ENCODE results near the gene CDC34.

The CDC34 gene

DNA sequence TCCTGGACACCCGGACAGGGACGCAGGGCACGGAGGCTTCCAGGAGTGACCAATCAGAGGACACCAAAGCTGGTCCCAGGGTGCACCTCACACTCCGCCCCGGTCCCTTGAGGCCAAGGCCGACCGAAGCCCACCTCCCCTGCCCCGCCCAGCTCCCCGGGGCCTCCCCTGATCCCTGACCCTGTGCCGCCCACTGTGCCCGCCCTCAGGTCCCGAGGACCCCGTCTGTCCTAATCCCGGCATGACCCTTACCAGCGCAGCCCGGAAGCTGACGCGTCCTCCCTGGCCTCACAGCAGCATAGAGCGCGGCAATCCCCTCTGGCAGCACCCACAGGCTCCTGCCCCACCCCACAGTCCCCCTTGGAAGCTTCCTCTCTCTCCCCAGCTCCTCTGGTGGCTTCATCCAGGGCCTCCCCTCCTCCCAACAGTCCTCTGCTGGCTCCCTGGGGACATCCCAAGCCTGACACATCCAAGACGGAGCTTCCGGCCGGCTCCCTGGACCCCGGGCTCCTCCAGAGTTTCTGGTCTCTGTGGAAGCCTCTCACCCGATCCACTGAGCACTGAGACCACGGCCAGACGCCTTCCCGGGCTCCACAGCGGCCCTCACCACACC, 7.4 kb upstream of the CDC34 start:
- DNase-seq, result no peak

DNA sequence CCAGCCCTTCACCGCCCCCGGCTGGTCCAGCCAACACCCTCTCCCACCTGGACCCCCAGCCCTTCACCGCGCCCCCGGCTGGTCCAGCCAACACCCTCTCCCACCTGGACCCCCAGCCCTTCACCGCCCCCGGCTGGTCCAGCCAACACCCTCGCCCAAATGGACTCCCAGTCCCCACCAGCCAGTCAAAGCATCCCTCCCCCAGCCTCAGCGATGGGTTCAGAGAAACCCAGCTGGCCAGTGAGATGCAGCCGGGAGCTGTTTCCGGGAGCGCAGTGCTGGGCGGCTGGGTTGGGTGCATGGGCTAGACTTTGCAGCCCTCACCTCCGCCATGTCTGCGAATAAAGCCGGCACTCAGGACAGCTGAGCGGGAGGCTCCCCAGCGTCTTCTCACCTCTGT, 6.5 kb upstream of the CDC34 start:
- DNase-seq, result no peak

DNA sequence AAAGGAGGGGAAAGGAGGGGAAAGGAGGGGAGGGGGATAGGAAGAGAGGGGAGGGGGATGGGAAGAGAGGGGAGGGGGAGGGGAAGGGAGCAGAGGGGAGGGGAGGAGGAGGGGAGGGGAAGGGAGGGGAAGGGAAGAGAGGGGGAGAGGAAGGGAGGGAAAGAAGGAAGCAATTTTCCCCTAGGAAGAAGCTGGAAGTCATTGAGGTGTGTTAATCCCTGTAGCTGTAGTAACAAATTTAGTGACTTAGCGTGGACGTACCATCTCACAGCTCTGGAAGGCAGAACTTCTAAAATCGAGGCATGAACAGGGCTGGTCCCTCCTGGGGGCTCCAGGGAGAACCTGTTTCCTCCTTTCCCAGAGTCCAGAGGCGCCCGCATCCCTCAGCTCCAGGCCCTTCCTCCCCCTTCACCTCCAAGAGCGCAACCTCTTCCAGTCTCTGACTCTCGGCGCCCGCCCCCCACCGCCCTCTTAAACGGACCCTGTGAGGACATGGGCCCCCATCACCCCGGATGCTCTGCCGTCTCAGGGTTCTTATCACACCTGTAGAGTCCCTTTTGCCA, 5.6 kb upstream of the CDC34 start:
- no peak for DNase-seq

DNA sequence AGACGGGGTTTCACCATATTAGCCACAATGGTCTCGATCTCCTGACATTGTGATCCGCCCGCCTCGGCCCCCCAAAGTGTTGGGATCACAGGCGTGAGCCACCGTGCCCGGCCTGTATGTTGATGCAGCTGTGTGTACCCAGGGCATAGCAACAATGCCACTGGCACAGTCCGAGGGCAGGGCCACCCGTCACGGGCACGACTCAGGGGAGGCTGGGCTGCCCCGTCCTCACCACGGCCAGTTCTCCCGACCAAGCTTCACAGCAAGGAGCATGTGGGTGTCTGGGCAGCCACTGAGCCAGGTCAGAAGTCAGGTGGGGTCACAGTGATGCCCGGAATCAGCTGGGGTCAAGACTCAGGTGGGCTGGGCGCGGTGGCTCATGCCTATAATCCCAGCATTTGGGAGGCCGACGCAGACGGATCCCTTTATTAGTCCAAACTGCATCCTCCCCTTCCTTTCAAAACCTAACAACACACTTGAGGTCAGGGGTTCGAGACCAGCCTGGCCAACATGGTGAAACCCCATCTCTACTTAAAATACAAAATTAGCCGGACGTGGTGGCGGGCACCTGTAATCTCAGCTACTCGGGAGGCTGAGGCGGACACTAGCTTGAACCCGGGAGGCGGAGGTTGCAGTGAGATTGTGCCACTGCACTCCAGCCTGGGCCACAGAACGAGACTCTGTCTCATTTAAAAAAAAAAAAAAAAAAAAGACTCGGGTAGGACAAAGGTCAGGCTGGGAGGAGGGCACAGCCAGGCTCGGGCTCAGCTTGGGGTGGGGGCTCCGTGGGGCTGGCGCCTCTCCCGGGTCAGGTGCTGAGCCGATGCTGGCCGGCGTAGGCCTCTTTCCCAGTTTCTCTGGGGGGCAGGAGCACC, 1.2 kb upstream of the CDC34 start:
- DNase-seq, result no peak

DNA sequence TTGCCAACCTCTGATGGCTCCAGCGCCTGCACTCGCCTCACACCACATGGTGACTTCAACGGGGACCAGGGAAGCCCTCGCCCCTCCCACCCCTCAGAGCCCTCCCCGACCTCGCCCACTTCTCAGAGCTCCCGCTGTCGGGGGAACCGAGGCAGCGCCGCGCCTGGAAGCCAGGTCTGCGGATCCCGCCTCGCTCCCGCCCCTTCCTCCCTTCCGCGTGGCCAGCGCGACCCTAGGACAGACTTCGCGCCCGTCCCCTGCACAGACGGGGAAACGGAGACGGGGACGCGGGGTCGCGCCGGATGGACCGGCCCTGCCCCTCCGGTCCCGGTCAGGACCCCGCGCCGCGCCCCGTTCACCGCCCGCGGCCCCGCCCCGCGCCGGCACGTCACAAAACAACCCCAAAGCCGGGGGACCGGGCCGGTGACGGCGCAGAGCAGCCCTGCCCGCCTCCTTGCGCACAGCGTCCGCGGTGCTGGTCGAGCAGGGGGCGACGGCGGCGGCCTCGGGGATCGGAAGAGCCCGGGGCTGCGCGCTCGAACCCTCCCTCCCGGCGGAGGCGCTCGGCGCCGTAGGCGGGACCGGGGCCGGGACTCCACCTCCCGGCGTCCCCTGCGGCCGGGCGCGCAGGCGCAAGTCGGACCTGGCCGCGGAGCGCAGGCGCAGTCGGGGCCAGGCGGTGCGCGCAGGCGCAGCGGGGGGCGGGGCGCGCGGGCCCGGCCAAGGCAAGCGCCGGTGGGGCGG, 379 bp upstream of the CDC34 start:
- DNase-seq, result peak; percentile 66

DNA sequence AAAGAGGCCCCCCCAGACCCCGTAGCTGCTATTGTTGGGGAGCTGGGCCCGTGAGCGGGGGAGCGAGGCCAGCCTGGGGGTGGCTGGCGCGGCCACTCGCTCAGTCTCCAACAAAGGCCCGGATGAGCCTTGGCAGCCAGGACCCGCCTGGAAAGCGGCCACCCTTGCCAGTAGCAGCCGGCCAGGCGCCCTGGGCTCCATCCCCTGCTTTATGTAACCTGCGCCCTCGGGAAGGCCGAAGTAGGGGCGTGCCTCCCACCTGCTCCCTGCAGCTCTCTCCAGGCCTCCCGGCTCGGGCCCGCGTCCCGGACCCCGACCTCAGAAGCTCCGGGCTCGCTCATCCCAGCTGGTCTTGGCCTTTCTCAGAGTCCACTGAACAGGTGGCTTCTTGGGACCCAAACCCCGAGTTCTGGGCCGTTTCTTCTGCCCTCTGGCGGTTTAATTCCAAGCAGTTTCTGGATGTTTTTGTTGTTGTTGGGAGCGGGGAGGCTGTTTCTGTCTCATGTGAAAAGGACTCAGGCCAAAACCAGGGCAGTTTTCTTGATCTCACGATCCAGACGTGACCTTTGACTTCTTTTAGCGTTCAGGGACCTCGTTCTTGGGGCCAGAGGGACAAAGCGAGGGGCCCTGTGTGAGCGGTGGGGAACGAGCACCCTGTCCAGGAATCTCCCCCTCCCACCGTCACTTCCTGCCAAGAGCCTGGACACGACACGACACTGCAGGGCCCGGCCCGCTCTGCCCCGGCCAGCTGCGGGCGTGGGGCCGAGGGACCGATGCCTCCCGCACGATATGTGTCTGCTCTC, 1.2 kb downstream of the CDC34 start:
- no peak for DNase-seq

DNA sequence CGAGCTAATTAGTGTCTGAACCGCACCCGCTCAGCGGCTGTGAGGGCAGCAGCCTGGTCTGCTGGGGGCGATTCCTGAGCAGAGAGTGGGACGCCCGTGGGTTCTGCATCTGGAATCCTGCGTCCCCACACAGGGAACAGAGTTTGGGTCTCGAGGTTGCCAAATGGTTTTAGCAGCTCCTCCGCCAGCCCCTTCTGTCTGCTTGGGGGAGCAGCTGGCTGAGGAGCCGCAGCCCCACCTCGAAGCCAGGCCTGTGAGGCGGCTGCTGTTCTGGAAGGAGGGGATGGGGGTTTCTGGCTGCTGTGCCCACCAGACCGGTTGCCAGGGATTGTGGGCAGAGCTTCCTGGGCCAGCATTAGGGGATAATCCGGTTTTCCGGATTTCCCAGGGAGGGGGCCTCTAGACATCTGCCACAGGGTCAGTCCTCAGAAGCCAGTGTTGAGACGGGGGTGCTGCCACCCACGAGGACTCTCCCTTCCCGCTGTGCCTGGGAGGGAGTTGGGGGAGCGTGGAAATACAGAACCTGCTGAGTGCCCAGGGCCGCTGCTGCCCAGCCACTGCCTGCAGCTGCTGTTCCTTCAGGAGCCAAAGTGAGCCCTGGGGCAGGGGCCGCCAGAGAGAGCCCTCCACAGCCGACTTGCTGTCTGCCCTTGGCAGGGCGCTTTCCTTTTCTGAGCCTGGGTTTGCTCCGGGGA, 2.0 kb downstream of the CDC34 start:
- no peak for DNase-seq

DNA sequence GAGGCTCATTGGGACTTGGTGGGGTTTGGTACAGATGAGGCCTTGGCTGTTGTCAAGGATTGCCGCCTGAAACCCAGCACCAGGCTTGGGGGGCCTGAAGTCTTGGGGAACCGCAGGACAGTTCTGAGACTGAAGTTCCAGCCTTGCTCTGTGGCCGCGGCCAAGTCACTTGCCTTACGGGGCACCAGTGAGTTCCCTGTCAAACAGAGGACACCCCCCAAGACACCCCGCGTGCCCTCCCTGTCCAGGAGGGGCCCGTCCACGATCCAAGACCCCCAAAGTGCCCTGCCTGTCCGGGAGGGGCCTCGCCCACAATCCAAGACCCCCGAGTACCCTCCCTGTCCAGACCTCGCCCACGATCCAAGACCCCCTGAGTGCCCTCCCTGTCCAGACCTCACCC, 2.5 kb downstream of the CDC34 start:
- DNase-seq, result no peak

DNA sequence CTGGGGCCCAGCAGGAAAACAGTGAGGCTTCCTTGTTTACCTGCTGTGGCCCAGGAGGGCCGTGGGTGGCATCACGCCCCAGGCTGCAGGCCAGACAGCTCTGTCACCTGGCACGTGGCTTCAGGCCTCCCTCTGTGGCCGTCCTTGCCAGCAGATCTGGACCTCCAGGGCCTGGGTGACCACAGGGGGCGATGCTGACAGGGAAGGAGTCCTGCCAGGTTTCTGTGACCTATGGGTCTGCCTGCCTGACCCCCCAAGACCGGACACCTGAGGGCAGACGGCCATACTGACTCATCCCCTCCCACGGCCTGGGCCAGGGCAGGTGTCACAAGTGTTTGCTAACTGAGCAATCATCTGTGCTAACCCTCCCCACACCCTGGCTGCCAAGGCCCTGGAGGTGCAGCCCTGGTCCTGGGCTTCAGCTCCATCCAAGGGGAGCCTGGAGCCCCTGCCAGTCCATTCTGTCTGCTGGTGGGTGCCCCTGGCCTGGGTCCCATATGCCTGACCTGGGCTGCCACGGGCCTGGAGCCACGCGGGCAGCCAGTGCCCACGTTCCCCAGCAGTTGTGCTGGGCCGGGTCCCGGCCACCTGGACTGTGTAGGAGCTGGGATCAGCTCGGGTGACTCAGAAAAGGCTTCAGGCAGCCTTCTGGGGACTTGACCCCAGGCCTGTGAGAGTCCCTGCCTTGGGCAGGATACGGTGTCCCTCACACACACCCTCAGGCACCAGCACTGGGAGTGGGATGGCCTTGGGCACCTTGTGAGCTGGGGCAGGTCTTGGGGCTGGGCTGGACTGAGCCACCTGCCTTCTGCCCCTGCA, 3.7 kb downstream of the CDC34 start:
- no peak for DNase-seq

DNA sequence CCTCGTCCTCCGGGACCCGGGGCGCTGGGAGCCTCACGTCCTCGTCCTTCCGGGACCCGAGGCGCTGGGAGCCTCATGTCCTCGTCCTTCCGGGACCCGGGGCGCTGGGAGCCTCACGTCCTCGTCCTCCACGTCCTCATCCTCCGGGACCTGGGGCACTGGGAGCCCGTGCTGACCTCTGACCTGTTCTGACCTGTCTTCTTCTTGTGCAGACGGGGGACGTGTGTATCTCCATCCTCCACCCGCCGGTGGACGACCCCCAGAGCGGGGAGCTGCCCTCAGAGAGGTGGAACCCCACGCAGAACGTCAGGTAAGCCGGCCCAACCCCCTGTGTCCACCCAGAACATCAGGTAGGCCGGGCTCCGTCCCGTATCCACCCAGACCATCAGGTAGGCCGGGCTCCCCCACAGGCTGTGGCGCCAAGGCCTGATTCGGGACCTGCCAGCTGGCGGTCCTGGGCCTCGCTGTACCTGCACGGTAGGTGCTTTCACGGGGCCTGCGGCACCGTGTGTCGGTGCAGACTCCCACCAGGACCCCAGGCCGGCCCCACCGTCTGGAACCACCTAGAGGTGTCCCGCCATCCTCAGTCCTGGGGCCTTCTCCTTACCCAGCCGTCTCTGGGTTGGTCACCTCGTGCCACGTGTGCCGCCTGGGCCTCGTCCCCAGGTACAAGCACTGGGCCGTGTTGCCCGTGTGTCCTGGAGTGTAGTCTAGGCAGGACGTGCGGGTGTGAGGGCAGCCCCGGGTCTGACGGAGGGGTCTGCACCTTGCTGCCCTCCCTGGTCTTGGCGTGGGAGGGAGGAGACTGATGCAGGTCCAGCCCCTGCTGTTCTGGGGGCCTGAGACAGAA, 4.7 kb downstream of the CDC34 start:
- DNase-seq, result no peak

DNA sequence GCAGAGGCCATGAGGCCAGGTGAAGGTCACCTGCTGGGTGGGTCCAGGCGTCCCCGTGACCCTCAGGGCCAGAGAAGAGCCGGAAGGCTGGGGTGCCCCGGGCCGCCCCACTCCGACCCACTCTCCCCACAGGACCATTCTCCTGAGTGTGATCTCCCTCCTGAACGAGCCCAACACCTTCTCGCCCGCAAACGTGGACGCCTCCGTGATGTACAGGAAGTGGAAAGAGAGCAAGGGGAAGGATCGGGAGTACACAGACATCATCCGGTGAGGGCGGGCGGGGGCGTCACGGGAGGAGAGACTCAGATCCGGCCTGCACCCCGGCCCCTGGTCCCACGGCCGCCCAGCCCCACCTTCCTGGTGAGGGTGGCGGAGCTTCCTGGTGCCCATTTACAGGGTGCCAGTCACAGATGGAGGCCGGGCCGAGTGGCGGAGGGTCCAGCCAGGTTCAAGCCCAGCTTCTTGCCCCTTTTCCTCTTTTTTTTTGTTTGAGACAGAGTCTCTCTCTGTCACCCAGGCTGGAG, 5.4 kb downstream of the CDC34 start:
- DNase-seq, result no peak

DNA sequence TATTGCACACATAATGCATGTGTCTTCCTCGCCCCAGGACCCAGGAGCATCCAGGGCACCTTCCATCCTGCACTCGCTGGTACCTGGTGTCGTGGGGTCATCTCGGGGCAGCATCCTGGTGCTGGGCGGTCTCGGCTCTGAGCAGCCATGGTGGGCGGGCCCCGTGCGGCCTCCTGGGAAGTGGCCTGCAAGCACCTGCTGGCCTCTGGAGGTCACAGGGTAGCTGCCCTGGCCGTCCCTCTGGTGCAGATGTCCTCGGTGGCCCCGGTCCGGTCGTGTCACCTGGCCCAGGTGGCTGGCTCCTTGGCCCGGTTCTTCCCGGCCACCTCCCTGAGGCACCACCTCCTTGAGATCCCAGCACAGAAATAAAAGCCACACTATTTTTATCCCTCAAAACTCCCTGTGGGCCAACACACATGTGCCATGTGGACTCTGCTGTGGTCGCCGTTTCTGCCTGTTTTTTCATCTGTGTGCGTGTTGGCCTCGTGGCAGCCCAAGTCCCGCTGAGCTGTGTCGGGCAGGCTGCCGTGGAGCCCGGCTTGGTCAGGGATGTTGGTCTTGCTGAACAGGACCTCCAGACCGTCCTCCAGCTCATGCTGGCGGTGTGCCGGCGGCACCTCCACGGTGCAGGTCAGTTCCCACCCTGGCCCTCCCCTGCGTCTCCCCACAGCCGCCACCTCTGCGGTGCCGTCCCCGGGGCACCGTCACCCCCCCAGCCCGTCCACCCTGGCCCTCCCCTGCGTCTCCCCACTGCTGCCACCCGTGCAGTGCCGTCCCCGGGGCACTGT, 7.3 kb downstream of the CDC34 start:
- DNase-seq, result no peak

DNA sequence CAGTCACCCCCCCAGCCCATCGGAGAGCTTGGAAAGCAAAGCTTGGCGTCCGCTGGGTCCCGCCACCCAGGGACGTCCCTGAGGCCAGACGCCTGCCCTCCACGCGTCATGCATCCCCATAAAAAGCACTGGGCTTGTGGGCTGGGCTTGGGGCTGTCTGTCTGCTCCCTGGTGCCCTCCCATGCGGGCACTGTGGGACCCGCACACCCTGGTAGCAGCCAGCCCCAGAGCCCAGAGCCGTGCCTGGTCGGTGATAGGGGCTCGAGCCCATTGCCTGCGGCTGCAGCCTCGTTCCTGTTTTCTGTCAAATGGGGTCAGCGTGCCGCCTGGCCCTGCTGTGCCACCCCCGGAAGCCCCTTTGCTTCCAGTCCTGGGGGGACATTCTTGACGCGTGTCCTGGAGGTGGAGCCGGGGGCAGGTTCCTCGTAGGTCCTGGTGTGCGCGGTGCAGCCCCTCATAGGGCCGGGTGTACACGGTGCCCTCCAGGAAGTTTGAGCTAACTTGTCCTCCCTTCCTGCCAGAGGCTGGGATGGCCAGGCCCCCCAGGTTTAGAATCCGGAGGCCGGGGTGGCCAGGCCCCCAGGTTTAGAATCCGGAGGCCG, 8.0 kb downstream of the CDC34 start:
- no peak for DNase-seq

DNA sequence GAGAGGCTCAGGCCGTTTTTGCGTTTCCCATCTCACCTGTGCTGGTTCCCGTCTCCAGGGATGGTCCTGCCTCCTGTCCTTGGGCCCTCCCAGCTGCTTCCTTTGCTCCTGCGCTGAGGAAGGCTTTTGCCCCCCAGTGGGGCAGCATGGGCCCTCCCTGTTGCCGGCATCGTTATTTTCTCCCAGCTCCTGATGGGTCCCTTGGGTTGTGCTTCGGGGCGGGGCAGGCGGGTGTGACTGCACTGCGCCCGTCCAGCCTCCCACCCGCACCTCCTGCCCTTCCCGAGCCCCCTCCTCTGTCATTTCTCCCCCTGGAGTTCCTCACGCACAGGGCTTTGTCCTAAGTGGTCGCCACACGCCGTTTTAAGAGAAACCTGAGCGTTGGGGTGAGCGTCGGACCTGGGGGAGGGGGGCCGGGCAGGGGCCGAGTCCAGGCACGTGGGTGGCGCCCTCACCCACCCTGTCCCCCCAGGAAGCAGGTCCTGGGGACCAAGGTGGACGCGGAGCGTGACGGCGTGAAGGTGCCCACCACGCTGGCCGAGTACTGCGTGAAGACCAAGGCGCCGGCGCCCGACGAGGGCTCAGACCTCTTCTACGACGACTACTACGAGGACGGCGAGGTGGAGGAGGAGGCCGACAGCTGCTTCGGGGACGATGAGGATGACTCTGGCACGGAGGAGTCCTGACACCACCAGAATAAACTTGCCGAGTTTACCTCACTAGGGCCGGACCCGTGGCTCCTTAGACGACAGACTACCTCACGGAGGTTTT, 9.5 kb downstream of the CDC34 start:
- DNase-seq, result no peak

DNA sequence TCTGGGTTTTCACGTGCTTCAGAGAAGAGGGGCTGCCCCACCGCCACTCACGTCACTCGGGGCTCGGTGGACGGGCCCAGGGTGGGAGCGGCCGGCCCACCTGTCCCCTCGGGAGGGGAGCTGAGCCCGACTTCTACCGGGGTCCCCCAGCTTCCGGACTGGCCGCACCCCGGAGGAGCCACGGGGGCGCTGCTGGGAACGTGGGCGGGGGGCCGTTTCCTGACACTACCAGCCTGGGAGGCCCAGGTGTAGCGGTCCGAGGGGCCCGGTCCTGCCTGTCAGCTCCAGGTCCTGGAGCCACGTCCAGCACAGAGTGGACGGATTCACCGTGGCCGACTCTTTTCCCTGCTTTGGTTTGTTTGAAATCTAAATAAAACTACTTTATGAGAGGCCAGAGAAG, 10.1 kb downstream of the CDC34 start:
- no peak for DNase-seq

DNA sequence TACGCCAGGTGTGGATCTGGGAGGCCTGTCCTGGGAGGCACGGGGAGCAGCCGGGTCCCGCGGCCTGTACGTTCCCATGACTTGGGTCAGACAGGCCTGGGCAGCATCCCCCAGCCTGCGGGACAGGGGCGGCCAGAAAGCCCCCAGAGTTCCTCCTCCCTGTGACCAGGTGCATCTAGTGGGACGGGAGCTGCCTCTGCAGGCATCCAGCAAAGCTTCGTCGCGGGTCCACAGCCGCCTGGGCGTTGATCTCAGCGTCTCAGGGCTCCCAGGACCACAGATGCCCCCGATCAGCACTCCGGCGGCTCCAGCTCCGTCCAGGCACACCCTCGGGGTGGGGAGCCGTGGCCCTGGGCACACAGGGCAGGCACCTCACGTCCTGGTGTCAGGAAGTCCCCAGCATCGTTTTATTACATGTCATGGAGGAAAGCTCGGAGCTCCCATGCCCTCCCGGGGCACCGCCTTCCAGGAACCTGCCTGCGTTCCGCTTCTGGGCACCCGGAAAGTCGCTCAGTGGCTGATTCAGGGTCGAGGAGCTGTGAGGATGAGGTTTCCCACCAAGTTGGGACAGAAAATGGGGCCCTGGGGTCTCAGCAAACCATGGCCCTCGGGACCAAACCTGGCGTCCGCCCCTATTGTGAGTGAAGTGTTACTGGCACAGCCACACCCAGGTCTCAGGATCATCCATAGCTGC, 10.8 kb downstream of the CDC34 start:
- DNase-seq, result no peak

DNA sequence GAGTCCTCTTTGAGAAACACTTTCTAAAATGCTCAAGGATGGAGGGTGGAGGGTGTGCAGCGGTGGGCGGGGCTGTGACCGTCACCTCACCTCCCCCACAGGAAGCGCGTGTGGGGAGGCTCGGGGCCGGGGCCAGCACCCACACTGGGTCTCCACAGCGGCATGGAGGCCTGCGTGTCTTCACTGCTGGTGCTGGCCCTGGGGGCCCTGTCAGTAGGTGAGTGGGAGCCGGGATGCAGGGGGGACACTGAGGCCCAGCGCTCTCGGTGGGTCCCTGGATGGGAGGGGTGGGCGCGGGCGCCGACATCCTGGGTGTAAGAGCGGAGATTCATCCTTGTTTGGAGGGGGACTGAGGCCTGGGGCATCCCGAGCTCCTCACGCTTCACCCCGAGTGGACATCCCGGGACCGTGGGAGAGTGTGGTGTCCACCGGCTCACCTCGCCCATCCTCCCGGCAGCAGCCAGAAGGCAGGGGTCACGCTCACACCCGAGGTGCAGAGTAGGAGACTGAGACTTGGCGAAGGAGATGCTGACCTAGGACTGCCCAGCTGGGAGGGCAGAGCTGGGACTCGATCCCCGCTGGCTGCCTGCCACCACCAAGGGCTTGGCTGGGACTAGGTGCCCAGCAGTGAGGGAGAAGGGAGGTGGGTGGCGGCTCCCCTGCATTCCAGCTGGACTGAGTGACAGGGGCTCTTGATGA, 12.5 kb downstream of the CDC34 start, which contains the start of gene GZMM:
TSS of gene GZMM (plus strand) at position 144 of the 699 bp plus-strand sequence. CDS start at position 163, 19 bp downstream.
- no peak for DNase-seq

Measured in NCI-H2107 (cell line).